Activated CD4-positive, alpha-beta T cell treated with anti-CD3 and anti-CD28 coated beads, Interleukin-10, Interleukin-2, amounts not matched to agents 100 ng/mL and 50 ng/mL, durations not matched to agents 16 hours and 8 hours (primary cell): ENCODE results near the gene ST3GAL3.

Source experiments
- DNase-seq: peaks from one replicate; pipeline ENCODE4 v3.0.0-alpha.2; 2020

Gene ST3GAL3

GRCh38 chr1:43946236-43947060, 239.1 kb downstream of the ST3GAL3 start, which contains the start of gene IPO13:
Gene IPO13 (plus strand): TSS chr1:43946950. CDS start chr1:43947601, 651 bp downstream.
- peak; percentile 98 for DNase-seq

- DNase-seq = no peak
Measured at GRCh38 chr1:43947061-43947873, 239.9 kb downstream of the ST3GAL3 start.

- no peak for DNase-seq
Measured at GRCh38 chr1:43947874-43948437, 240.6 kb downstream of the ST3GAL3 start.

GRCh38 chr1:43949678-43950077, 242.3 kb downstream of the ST3GAL3 start:
- DNase-seq = no peak

GRCh38 chr1:43951021-43951985, 244.0 kb downstream of the ST3GAL3 start:
- no peak for DNase-seq

- no peak for DNase-seq
Measured at GRCh38 chr1:43952731-43953346, 245.5 kb downstream of the ST3GAL3 start.

- no peak for DNase-seq
Measured at GRCh38 chr1:43953361-43953760, 246.0 kb downstream of the ST3GAL3 start.

GRCh38 chr1:43954036-43954435, 246.7 kb downstream of the ST3GAL3 start:
- DNase-seq = no peak

- no peak for DNase-seq
Measured at GRCh38 chr1:43956234-43956633, 248.9 kb downstream of the ST3GAL3 start.

- no peak for DNase-seq
Measured at GRCh38 chr1:43957407-43958040, 250.2 kb downstream of the ST3GAL3 start.

- no peak for DNase-seq
Measured at GRCh38 chr1:43958351-43959255, 251.3 kb downstream of the ST3GAL3 start.

- DNase-seq = no peak
Measured at GRCh38 chr1:43960798-43961197, 253.5 kb downstream of the ST3GAL3 start.

- DNase-seq = no peak
Measured at GRCh38 chr1:43961692-43962091, 254.4 kb downstream of the ST3GAL3 start.

- DNase-seq = no peak
Measured at GRCh38 chr1:43962324-43962723, 255.0 kb downstream of the ST3GAL3 start.

GRCh38 chr1:43963006-43963405, 255.7 kb downstream of the ST3GAL3 start:
- no peak for DNase-seq

- DNase-seq = no peak
Measured at GRCh38 chr1:43963890-43964289, 256.6 kb downstream of the ST3GAL3 start.

GRCh38 chr1:43965316-43965715, 258.0 kb downstream of the ST3GAL3 start:
- no peak for DNase-seq

- no peak for DNase-seq
Measured at GRCh38 chr1:43968348-43968948, 261.1 kb downstream of the ST3GAL3 start.

- DNase-seq = no peak
Measured at GRCh38 chr1:43969416-43969745, 262.0 kb downstream of the ST3GAL3 start.
